ENCODE data around the gene AEN.

The AEN gene

DNA sequence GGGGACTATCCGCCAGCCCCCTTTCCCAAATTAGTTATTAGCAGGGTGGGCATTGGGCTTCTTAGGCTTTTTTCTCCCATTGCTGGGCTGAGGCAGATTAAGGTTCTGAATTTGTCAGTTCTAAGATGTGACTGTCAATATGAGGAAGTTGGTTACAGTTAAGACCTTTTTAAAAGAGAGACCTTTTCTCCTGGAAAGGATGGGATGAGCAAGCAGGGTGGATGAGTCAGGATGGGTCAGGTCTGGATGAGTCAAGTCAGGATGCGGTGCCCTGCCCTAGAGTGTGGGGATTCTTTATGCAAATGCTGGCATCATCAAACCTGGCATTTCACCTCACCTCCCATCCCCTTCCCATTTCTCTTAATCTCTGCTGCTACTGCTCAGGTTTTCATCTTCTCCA is 1.9 kb downstream of the AEN start:
- Histone ChIP-seq H3K4me3 (ENCODE audit: low read length, poor library complexity, severe bottlenecking) (peak overlapping the region; percentile 84), H3K4me1 (ENCODE audit: insufficient read depth, low read length, poor library complexity, severe bottlenecking) (peaks cover 44% of the 10 kb centered on the region), H3K36me3 (ENCODE audit: insufficient read depth, low read length) (peaks cover 17% of the 10 kb centered on the region; the same call in 1 of the 2 replicates), H3K9me3 (ENCODE audit: insufficient read depth, low read depth, low read length) (no peaks in the 10 kb centered on the region), H3K27me3 (ENCODE audit: insufficient read depth, low read length, poor library complexity, severe bottlenecking) (peaks cover 7% of the 10 kb centered on the region), H3K4me2 (ENCODE audit: low read depth, low read length, poor library complexity, severe bottlenecking) (peak overlapping the region; percentile 93), H4K20me1 (ENCODE audit: insufficient read depth, low read length, poor library complexity, severe bottlenecking) (peaks cover 49% of the 10 kb centered on the region), H2AFZ (ENCODE audit: low read length) (no peak overlapping the region), H3K79me2 (ENCODE audit: insufficient read depth, low read length) (peaks cover 68% of the 10 kb centered on the region), H3F3A (ENCODE audit: low read depth) (no peaks in the 10 kb centered on the region), H3K9me2 (replicated peaks; ENCODE audit: low read depth, low read length) (no peaks in the 10 kb centered on the region), H3K9ac (ENCODE audit: low read depth, low read length, poor library complexity, severe bottlenecking) (peak overlapping the region; percentile 100)
- TF ChIP-seq CTCF (conservative IDR thresholded peaks at IDR 0.05; ENCODE audit: low read length) = no peak
- no peak for TF ChIP-seq EZH2phosphoT487 (IDR thresholded peaks at IDR 0.05; ENCODE audit: borderline replicate concordance)

DNA sequence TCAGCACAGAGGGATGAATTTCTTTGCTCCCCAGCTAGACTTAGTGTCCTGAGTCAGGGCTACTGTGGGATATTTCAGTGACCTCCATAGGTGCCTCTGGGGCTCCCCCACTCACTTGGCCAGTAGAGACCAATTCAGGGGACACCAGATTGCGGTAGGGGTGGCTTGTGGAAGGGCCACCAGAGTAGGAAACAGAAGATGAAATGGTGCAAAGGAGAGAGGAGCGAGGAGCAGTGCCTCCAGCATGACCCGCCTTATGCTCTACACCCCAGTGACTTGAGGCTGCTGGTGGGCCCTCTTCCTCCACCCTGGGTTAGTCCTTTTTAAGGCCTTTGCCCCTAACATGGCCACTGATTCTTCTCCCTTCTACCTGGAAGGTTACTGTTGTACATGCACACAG is 2.5 kb downstream of the AEN start:
- peaks cover 47% of the 10 kb centered on the region for H3K4me1 ChIP-seq (ENCODE audit: insufficient read depth, low read length, poor library complexity, severe bottlenecking)
- no peaks in the 10 kb centered on the region for H3K9me2 ChIP-seq (replicated peaks; ENCODE audit: low read depth, low read length)
- H3K4me2 ChIP-seq (ENCODE audit: low read depth, low read length, poor library complexity, severe bottlenecking) = peak overlapping the region; percentile 93
- H3K9me3 ChIP-seq (ENCODE audit: insufficient read depth, low read depth, low read length) = no peaks in the 10 kb centered on the region
- H3K36me3 ChIP-seq (ENCODE audit: insufficient read depth, low read length) = peaks cover 22% of the 10 kb centered on the region; the same call in 1 of the 2 replicates
- H2AFZ ChIP-seq (ENCODE audit: low read length) = no peak overlapping the region
- peaks cover 7% of the 10 kb centered on the region for H3K27me3 ChIP-seq (ENCODE audit: insufficient read depth, low read length, poor library complexity, severe bottlenecking)
- H3K79me2 ChIP-seq (ENCODE audit: insufficient read depth, low read length) = peaks cover 73% of the 10 kb centered on the region
- H4K20me1 ChIP-seq (ENCODE audit: insufficient read depth, low read length, poor library complexity, severe bottlenecking) = peaks cover 53% of the 10 kb centered on the region
- TF ChIP-seq EZH2phosphoT487 (IDR thresholded peaks at IDR 0.05; ENCODE audit: borderline replicate concordance) = no peak
- TF ChIP-seq CTCF (conservative IDR thresholded peaks at IDR 0.05; ENCODE audit: low read length) = no peak
- H3F3A ChIP-seq (ENCODE audit: low read depth) = no peaks in the 10 kb centered on the region
- peak overlapping the region; percentile 100 for H3K9ac ChIP-seq (ENCODE audit: low read depth, low read length, poor library complexity, severe bottlenecking)
- peak overlapping the region; percentile 84 for H3K4me3 ChIP-seq (ENCODE audit: low read length, poor library complexity, severe bottlenecking)

- H3K4me2 ChIP-seq (ENCODE audit: low read depth, low read length, poor library complexity, severe bottlenecking) = peak overlapping the region; percentile 93
- peaks cover 30% of the 10 kb centered on the region; the same call in 1 of the 2 replicates for H3K36me3 ChIP-seq (ENCODE audit: insufficient read depth, low read length)
- peaks cover 78% of the 10 kb centered on the region for H3K79me2 ChIP-seq (ENCODE audit: insufficient read depth, low read length)
- no peaks in the 10 kb centered on the region for H3K9me3 ChIP-seq (ENCODE audit: insufficient read depth, low read depth, low read length)
- no peaks in the 10 kb centered on the region for H3F3A ChIP-seq (ENCODE audit: low read depth)
- peak; percentile 62 for TF ChIP-seq CTCF (conservative IDR thresholded peaks at IDR 0.05; ENCODE audit: low read length)
- no peak for TF ChIP-seq EZH2phosphoT487 (IDR thresholded peaks at IDR 0.05; ENCODE audit: borderline replicate concordance)
- peaks cover 47% of the 10 kb centered on the region for H3K4me1 ChIP-seq (ENCODE audit: insufficient read depth, low read length, poor library complexity, severe bottlenecking)
- peak overlapping the region; percentile 100 for H3K9ac ChIP-seq (ENCODE audit: low read depth, low read length, poor library complexity, severe bottlenecking)
- peak overlapping the region; percentile 84 for H3K4me3 ChIP-seq (ENCODE audit: low read length, poor library complexity, severe bottlenecking)
- H2AFZ ChIP-seq (ENCODE audit: low read length) = no peak overlapping the region
- H3K9me2 ChIP-seq (replicated peaks; ENCODE audit: low read depth, low read length) = no peaks in the 10 kb centered on the region
- peaks cover 53% of the 10 kb centered on the region for H4K20me1 ChIP-seq (ENCODE audit: insufficient read depth, low read length, poor library complexity, severe bottlenecking)
- peaks cover 7% of the 10 kb centered on the region for H3K27me3 ChIP-seq (ENCODE audit: insufficient read depth, low read length, poor library complexity, severe bottlenecking)
Observed at GRCh38 chr15:88624156-88624970, 3.2 kb downstream of the AEN start.
